GM23338 (cell line): ENCODE data around the gene GPC6. TPM values are rescaled to one million over a fixed set of nuclear protein-coding genes. Genes with fewer than 3 reads are reported as not detected.

ENCODE experiments used
- ATAC-seq: fragments of 200-7000 bp; cut with Tn5 transposase; 3 replicates; pipeline ENCODE4 v1.9.1; 2020
- DNase-seq: peaks from one replicate; pipeline ENCODE4 v3.0.0-alpha.2; 2015; ENCODE audit warnings: low spot score
- H2AFZ ChIP-seq: fragments of 200-600 bp; sonication (generic); 2 replicates; pipeline ENCODE4 v1.8.0; 2016; ENCODE audit warnings: antibody characterized with exemption, mild to moderate bottlenecking, moderate library complexity
- H3F3A ChIP-seq: fragments of 200-600 bp; sonication (generic); replicated peaks from 2 replicates; pipeline ENCODE4 v1.8.0; 2017; ENCODE audit warnings: antibody characterized with exemption, mixed run types, low read depth
- H3K27ac ChIP-seq: fragments of 200-600 bp; sonication (generic); 2 replicates; pipeline ENCODE4 v1.6.1; 2016; ENCODE audit warnings: low read depth
- H3K27me3 ChIP-seq: fragments of 200-600 bp; sonication (generic); 2 replicates; pipeline ENCODE4 v1.8.0; 2016; ENCODE audit warnings: mild to moderate bottlenecking, mixed run types, moderate library complexity; ENCODE audit not compliant: insufficient read depth
- H3K36me3 ChIP-seq: fragments of 200-600 bp; sonication (generic); 2 replicates; pipeline ENCODE4 v1.8.0; 2016; ENCODE audit warnings: mild to moderate bottlenecking; ENCODE audit not compliant: insufficient read depth
- H3K4me1 ChIP-seq: fragments of 200-600 bp; sonication (generic); 2 replicates; pipeline ENCODE4 v1.8.0; 2016; ENCODE audit warnings: mild to moderate bottlenecking, moderate library complexity; ENCODE audit not compliant: insufficient read depth
- H3K4me2 ChIP-seq: fragments of 200-600 bp; sonication (generic); 2 replicates; pipeline ENCODE4 v1.7.1; 2017; ENCODE audit warnings: mixed run types
- H3K4me3 ChIP-seq: fragments of 200-600 bp; sonication (generic); 2 replicates; pipeline ENCODE4 v1.6.1; 2016; ENCODE audit warnings: mixed run types
- H3K79me2 ChIP-seq: fragments of 200-600 bp; sonication (generic); replicated peaks from 2 replicates; pipeline ENCODE4 v1.8.0; 2017; ENCODE audit warnings: mild to moderate bottlenecking; ENCODE audit not compliant: insufficient read depth
- H3K9me2 ChIP-seq: fragments of 200-600 bp; sonication (generic); 2 replicates; pipeline ENCODE4 v1.8.0; 2017; ENCODE audit not compliant: insufficient read depth
- H4K20me1 ChIP-seq: fragments of 200-600 bp; sonication (generic); replicated peaks from 2 replicates; pipeline ENCODE4 v1.8.0; 2017; ENCODE audit warnings: mild to moderate bottlenecking; ENCODE audit not compliant: insufficient read depth
- H3K27ac Mint-ChIP-seq: 2 replicates; pipeline ENCODE4 v1.8.0; 2020; ENCODE audit warnings: inconsistent platforms, mild to moderate bottlenecking, moderate library complexity, mixed read lengths
- H3K27me3 Mint-ChIP-seq: 3 replicates; pipeline ENCODE4 v1.8.0; 2022; ENCODE audit warnings: low read depth, mild to moderate bottlenecking, moderate library complexity, mixed read lengths, inconsistent platforms; ENCODE audit not compliant: insufficient read depth, poor library complexity
- H3K36me3 Mint-ChIP-seq: 3 replicates; pipeline ENCODE4 v1.8.0; 2021; ENCODE audit warnings: low read depth, mild to moderate bottlenecking, inconsistent platforms, moderate library complexity, mixed read lengths
- H3K4me1 Mint-ChIP-seq: 3 replicates; pipeline ENCODE4 v1.8.0; 2020; ENCODE audit warnings: mild to moderate bottlenecking, inconsistent platforms, mixed read lengths
- H3K4me3 Mint-ChIP-seq: 3 replicates; pipeline ENCODE4 v1.8.0; 2021; ENCODE audit warnings: moderate library complexity, mild to moderate bottlenecking, inconsistent platforms, mixed read lengths
- H3K9me3 Mint-ChIP-seq: 3 replicates; pipeline ENCODE4 v1.8.0; 2020; ENCODE audit warnings: moderate library complexity, mild to moderate bottlenecking, inconsistent platforms, mixed read lengths
- CREB1 ChIP-seq: fragments of 250-450 bp; sonication (Bioruptor Pico); IDR thresholded peaks from 2 replicates; pipeline ENCODE4 v1.5.0; 2020; ENCODE audit warnings: low read depth, mild to moderate bottlenecking, moderate library complexity
- EZH2 ChIP-seq: fragments of 200-600 bp; sonication (generic); IDR thresholded peaks from one replicate; pipeline ENCODE4 v1.8.0; 2017; ENCODE audit warnings: antibody characterized with exemption, mild to moderate bottlenecking, low read depth; ENCODE audit not compliant: unreplicated experiment
- JUNB ChIP-seq: IDR thresholded peaks from one replicate; pipeline ENCODE4 v1.6.1; 2016; ENCODE audit warnings: antibody characterized with exemption; ENCODE audit not compliant: unreplicated experiment
- STAT1 ChIP-seq: IDR thresholded peaks from one replicate; pipeline ENCODE4 v1.6.1; 2016; ENCODE audit warnings: antibody characterized with exemption; ENCODE audit not compliant: unreplicated experiment
- ZNF114 ChIP-seq: fragments of 250-450 bp; sonication (Bioruptor Pico); IDR thresholded peaks from 2 replicates; pipeline ENCODE4 v1.5.0; 2020; ENCODE audit warnings: mild to moderate bottlenecking, moderate library complexity
- ZNF331 ChIP-seq: fragments of 250-450 bp; sonication (Bioruptor Pico); IDR thresholded peaks from 2 replicates; pipeline ENCODE4 v1.5.0; 2020; ENCODE audit warnings: low read depth, mild to moderate bottlenecking, moderate library complexity
- polyA plus RNA-seq: library from polyadenylated mRNA; unstranded; fragments of >200 nt; fragmentation: Nextera tagmentation; extraction: Ambion mirVana; gene quantifications from 2 replicates; pipeline ENCODE4 v1.2.1, GENCODE V29; 2016
- total RNA-seq: library from RNA; depleted of rRNA; stranded (reverse); fragments of >200 nt; shearing (Covaris generic); gene quantifications from 2 replicates; pipeline ENCODE4 v1.2.3, GENCODE V29; 2014
- TF ChIP-seq, protein P1 (sequence below): IDR thresholded peaks from one replicate; pipeline ENCODE4 v1.6.1; 2018; ENCODE audit warnings: antibody characterized with exemption; ENCODE audit not compliant: unreplicated experiment
- TF ChIP-seq, protein P2 (sequence below), 2 experiments: fragments of 200-600 bp in 1 of 2; sonication (generic) in 1 of 2; conservative IDR thresholded peaks; 2 replicates each; pipeline versions ENCODE4 v1.5.1 to v1.6.1; 2016 to 2017; ENCODE audit warnings: antibody characterized with exemption in 2 of 2, low read depth in 2 of 2, mild to moderate bottlenecking in 2 of 2, moderate library complexity in 1 of 2
- TF ChIP-seq, protein P3 (sequence below): IDR thresholded peaks from 2 replicates; pipeline ENCODE4 v1.6.1; 2016; ENCODE audit warnings: antibody characterized with exemption

Gene GPC6
- total and polyA plus RNA-seq, 2 experiments from 2014 or later, result 6.4 to 28.6 TPM

DNA sequence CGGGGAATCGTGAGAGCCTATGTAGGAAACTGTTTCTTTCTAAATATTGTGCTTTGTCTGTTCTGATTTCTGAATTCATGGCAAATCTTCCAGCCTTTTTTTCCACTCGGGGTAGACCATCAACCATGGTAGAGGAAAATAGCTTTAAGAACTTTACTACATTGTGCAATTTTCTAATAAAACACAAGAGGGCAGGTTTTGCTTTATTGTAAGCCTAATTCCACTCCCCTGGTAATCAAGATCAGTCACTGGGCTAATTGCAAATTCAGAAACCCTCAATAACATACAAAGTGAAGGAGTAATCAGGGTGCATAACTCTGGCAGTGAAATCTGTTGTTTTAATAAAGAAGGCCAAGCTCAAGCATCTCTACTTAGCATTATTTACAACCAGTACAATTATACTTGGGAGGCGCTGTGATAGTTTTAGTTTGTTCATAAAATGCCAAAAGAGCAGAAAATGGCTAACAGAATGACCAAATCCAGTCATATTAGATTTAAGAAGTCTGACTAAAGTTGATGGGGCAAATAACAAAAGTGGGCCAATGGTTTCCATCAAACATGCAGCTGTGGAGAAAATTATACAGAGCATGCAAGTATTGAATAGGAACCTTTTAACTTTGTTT is 1209.1 kb downstream of the GPC6 start:
- ATAC-seq (peak; percentile 74), DNase-seq (peak; percentile 82)
- H3K9me2 ChIP-seq, result 0 out of 2 replicates have a peak, but pooled peaks cover 3% of the 10 kb centered on the region
- no peaks in the 10 kb centered on the region for H3K36me3 ChIP-seq
- Mint-ChIP-seq H3K4me1 (peaks cover 17% of the 10 kb centered on the region), H3K27ac (no peak overlapping the region), H3K27me3 (no peaks in the 10 kb centered on the region), H3K36me3 (no peaks in the 10 kb centered on the region), H3K4me3 (no peak overlapping the region), H3K9me3 (no peaks in the 10 kb centered on the region)
- TF ChIP-seq, protein P1, sequence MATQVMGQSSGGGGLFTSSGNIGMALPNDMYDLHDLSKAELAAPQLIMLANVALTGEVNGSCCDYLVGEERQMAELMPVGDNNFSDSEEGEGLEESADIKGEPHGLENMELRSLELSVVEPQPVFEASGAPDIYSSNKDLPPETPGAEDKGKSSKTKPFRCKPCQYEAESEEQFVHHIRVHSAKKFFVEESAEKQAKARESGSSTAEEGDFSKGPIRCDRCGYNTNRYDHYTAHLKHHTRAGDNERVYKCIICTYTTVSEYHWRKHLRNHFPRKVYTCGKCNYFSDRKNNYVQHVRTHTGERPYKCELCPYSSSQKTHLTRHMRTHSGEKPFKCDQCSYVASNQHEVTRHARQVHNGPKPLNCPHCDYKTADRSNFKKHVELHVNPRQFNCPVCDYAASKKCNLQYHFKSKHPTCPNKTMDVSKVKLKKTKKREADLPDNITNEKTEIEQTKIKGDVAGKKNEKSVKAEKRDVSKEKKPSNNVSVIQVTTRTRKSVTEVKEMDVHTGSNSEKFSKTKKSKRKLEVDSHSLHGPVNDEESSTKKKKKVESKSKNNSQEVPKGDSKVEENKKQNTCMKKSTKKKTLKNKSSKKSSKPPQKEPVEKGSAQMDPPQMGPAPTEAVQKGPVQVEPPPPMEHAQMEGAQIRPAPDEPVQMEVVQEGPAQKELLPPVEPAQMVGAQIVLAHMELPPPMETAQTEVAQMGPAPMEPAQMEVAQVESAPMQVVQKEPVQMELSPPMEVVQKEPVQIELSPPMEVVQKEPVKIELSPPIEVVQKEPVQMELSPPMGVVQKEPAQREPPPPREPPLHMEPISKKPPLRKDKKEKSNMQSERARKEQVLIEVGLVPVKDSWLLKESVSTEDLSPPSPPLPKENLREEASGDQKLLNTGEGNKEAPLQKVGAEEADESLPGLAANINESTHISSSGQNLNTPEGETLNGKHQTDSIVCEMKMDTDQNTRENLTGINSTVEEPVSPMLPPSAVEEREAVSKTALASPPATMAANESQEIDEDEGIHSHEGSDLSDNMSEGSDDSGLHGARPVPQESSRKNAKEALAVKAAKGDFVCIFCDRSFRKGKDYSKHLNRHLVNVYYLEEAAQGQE, result no peak
- TF ChIP-seq, protein P2, sequence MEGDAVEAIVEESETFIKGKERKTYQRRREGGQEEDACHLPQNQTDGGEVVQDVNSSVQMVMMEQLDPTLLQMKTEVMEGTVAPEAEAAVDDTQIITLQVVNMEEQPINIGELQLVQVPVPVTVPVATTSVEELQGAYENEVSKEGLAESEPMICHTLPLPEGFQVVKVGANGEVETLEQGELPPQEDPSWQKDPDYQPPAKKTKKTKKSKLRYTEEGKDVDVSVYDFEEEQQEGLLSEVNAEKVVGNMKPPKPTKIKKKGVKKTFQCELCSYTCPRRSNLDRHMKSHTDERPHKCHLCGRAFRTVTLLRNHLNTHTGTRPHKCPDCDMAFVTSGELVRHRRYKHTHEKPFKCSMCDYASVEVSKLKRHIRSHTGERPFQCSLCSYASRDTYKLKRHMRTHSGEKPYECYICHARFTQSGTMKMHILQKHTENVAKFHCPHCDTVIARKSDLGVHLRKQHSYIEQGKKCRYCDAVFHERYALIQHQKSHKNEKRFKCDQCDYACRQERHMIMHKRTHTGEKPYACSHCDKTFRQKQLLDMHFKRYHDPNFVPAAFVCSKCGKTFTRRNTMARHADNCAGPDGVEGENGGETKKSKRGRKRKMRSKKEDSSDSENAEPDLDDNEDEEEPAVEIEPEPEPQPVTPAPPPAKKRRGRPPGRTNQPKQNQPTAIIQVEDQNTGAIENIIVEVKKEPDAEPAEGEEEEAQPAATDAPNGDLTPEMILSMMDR (conservative IDR thresholded peaks at IDR 0.05; ENCODE audit: low read depth in 2 of 2), result peak; percentile 71 to 74
- TF ChIP-seq STAT1, result no peak
- no peak for TF ChIP-seq CREB1 (CRISPR knock-in tag)
- no peak for TF ChIP-seq ZNF331 (CRISPR knock-in tag)
- TF ChIP-seq, protein P3, sequence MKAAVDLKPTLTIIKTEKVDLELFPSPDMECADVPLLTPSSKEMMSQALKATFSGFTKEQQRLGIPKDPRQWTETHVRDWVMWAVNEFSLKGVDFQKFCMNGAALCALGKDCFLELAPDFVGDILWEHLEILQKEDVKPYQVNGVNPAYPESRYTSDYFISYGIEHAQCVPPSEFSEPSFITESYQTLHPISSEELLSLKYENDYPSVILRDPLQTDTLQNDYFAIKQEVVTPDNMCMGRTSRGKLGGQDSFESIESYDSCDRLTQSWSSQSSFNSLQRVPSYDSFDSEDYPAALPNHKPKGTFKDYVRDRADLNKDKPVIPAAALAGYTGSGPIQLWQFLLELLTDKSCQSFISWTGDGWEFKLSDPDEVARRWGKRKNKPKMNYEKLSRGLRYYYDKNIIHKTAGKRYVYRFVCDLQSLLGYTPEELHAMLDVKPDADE, result no peak
- TF ChIP-seq EZH2, result no peak
- TF ChIP-seq JUNB, result no peak
- no peak for TF ChIP-seq ZNF114 (CRISPR knock-in tag)
- H3K27me3 ChIP-seq, result no peaks in the 10 kb centered on the region
- no peak overlapping the region for H2AFZ ChIP-seq
- no peak overlapping the region for H3K4me2 ChIP-seq
- no peaks in the 10 kb centered on the region for H3K79me2 ChIP-seq
- 0 out of 2 replicates have a peak, but pooled peaks cover 4% of the 10 kb centered on the region for H3K4me1 ChIP-seq
- H3F3A ChIP-seq, result no peaks in the 10 kb centered on the region
- H3K4me3 ChIP-seq, result no peak overlapping the region
- H4K20me1 ChIP-seq, result no peaks in the 10 kb centered on the region
- no peak overlapping the region for H3K27ac ChIP-seq
